Chondrocyte (in vitro differentiated cells): ENCODE data around the gene EHBP1. TPM values are rescaled to one million over a fixed set of nuclear protein-coding genes. Genes with fewer than 3 reads are reported as not detected.

Source experiments
- DNase-seq: peaks from one replicate; pipeline ENCODE4 v3.0.0; 2021; ENCODE audit warnings: mixed read lengths, low spot score
- H3K27ac Mint-ChIP-seq: one replicate; pipeline ENCODE4 v1.8.0; 2021; ENCODE audit warnings: mild to moderate bottlenecking, moderate library complexity, mixed read lengths; ENCODE audit not compliant: unreplicated experiment
- H3K27me3 Mint-ChIP-seq: 2 replicates; pipeline ENCODE4 v1.8.0; 2021; ENCODE audit warnings: low read depth, mixed read lengths
- H3K36me3 Mint-ChIP-seq: 2 replicates; pipeline ENCODE4 v1.8.0; 2021; ENCODE audit warnings: low read depth, mixed read lengths
- H3K4me1 Mint-ChIP-seq: 2 replicates; pipeline ENCODE4 v1.8.0; 2021; ENCODE audit warnings: low read depth, mild to moderate bottlenecking, mixed read lengths
- H3K4me3 Mint-ChIP-seq: one replicate; pipeline ENCODE4 v1.8.0; 2021; ENCODE audit warnings: mild to moderate bottlenecking, moderate library complexity, mixed read lengths; ENCODE audit not compliant: unreplicated experiment
- H3K9me3 Mint-ChIP-seq: 2 replicates; pipeline ENCODE4 v1.8.0; 2021; ENCODE audit warnings: low read depth, mixed read lengths
- CTCF ChIP-seq: fragments of 200-600 bp; sonication (generic); IDR thresholded peaks from 2 replicates; pipeline ENCODE4 v1.5.0; 2021; ENCODE audit warnings: antibody characterized with exemption, mild to moderate bottlenecking, moderate library complexity
- total RNA-seq: library from RNA; stranded (reverse); gene quantifications from 3 replicates; pipeline ENCODE4 v1.2.1, GENCODE V29; 2021

EHBP1 gene
- total RNA-seq, 1 donor from 2014 or later, result 48.6 TPM

- H3K27ac Mint-ChIP-seq, result no peak overlapping the region
- H3K27me3 Mint-ChIP-seq, result no peaks in the 10 kb centered on the region
- no peaks in the 10 kb centered on the region for H3K4me1 Mint-ChIP-seq
- H3K4me3 Mint-ChIP-seq, result no peak overlapping the region
- peaks cover 36% of the 10 kb centered on the region for H3K36me3 Mint-ChIP-seq
- H3K9me3 Mint-ChIP-seq, result peaks cover 37% of the 10 kb centered on the region
- DNase-seq, result no peak
- no peak for TF ChIP-seq CTCF
Observed at GRCh38 chr2:62923881-62924280, 218.4 kb downstream of the EHBP1 start.

GRCh38 chr2:62928015-62928414 lies 222.5 kb downstream of the EHBP1 start:
- Mint-ChIP-seq H3K4me1 (no peaks in the 10 kb centered on the region), H3K4me3 (no peak overlapping the region), H3K9me3 (peaks cover 29% of the 10 kb centered on the region), H3K27ac (no peak overlapping the region), H3K36me3 (peaks cover 13% of the 10 kb centered on the region), H3K27me3 (no peaks in the 10 kb centered on the region)
- no peak for TF ChIP-seq CTCF
- DNase-seq, result no peak

- Mint-ChIP-seq H3K9me3 (peaks cover 9% of the 10 kb centered on the region), H3K4me1 (peaks cover 17% of the 10 kb centered on the region), H3K36me3 (no peaks in the 10 kb centered on the region), H3K27me3 (no peaks in the 10 kb centered on the region), H3K27ac (no peak overlapping the region), H3K4me3 (no peak overlapping the region)
- no peak for DNase-seq
- TF ChIP-seq CTCF, result no peak
Observed at GRCh38 chr2:62931536-62931935, 226.0 kb downstream of the EHBP1 start.

- H3K27me3 Mint-ChIP-seq, result no peaks in the 10 kb centered on the region
- H3K9me3 Mint-ChIP-seq, result peaks cover 9% of the 10 kb centered on the region
- no peak for TF ChIP-seq CTCF
- H3K36me3 Mint-ChIP-seq, result no peaks in the 10 kb centered on the region
- no peak overlapping the region for H3K27ac Mint-ChIP-seq
- no peak for DNase-seq
- H3K4me3 Mint-ChIP-seq, result no peak overlapping the region
- peaks cover 29% of the 10 kb centered on the region for H3K4me1 Mint-ChIP-seq
Observed at GRCh38 chr2:62933398-62933917, 227.9 kb downstream of the EHBP1 start.

- Mint-ChIP-seq H3K27me3 (no peaks in the 10 kb centered on the region), H3K4me1 (peaks cover 32% of the 10 kb centered on the region), H3K36me3 (no peaks in the 10 kb centered on the region), H3K9me3 (peaks cover 5% of the 10 kb centered on the region), H3K27ac (no peak overlapping the region), H3K4me3 (no peak overlapping the region)
- TF ChIP-seq CTCF, result no peak
- no peak for DNase-seq
Observed at GRCh38 chr2:62934517-62934916, 229.0 kb downstream of the EHBP1 start.
